GM21529 (cell line): Measurements from ENCODE around the gene SLC12A1.
"Not testable (repeated sequence)": the region's sequence is repeated elsewhere in the genome, so short reads cannot be mapped to it uniquely, and the experiment has no call there.

Experiments used
- ATAC-seq: cut with Tn5 transposase; IDR thresholded peaks from one replicate; pipeline ENCODE4 v1.9.1; 2021; ENCODE audit not compliant: unreplicated experiment

The SLC12A1 gene

GRCh38 chr15:48306639-48307038 lies 100.5 kb downstream of the SLC12A1 start:
- no peak for ATAC-seq

DNA sequence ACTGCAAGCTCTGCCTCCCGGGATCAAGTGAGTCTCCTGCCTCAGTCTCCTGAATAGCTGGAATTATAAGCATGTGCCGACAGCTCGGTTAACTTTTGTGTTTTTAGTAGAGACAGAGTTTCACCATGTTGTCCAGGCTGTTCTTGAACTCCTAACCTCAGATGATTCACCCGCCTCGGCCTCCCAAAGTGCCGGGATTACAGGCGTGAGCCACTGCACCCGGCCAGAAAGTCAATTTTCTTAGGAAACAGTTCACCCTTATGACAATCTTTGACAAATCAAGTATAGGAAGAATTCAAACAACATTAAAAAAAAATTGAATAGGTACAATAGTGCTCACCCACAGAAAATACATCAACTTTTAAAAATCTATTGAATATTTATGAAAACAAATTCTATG lies 101.5 kb downstream of the SLC12A1 start:
- no peak for ATAC-seq

- no peak for ATAC-seq
These were observed 103.6 kb downstream of the SLC12A1 start for GRCh38 chr15:48309740-48310139.

DNA sequence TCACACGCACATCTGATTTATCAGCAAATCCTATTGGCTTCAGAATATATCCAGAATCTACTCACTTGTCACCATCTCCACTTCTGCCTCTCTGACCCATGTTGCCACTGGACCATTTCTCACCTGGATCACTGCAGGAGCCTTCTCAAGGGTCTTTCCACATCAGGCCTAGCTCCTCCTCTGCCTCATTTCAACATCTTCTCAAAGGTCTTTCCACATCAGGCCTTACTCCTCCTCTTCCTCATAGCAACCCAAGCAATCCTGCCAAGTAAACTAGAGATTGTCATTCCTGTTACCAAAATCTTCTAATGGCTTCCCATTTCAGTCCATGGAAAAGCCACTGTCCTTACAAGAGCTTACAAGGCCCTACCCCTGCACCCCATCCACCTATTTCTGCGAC lies 107.1 kb downstream of the SLC12A1 start:
- ATAC-seq = no peak

DNA sequence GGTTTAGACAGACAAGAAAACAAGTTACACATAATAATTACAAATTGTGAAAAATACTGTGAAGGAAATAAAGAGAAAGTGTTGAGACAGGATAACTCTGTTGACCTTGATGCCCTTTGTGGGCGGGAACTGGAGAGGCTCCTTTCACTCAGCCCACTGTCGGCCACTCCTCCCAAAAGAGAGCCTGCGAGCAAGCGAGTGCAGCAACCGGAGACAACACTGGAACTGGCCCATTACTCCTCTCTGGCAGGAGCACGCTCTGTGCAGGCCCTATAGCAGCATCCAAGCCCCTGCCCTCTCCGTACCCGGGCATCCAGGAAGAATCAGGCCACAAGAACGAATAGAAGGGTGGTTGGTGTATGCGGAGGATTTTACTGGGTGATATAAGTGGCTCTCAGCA lies 108.9 kb downstream of the SLC12A1 start:
- no peak for ATAC-seq

- no peak for ATAC-seq
These were observed 111.1 kb downstream of the SLC12A1 start for GRCh38 chr15:48317221-48317620.

DNA sequence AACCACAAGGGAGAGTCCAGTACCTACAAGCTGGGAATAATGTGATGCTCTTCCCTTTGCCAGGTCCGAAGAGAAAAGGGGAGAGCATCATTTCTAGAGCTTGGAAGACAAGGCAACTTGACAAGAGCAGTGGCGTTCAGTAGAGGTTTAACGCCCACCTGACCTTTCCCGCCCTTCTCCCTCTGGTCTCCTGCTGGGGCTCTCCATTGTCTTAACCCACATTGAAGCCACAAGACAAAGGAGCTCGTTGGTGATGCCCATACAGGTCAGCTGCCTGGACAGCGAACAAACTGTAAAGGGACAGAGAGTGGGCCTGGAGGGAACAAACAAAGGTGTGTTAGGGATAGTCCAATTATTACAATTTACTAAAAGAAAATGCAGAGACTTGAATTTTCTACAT lies 112.0 kb downstream of the SLC12A1 start:
- ATAC-seq = no peak

DNA sequence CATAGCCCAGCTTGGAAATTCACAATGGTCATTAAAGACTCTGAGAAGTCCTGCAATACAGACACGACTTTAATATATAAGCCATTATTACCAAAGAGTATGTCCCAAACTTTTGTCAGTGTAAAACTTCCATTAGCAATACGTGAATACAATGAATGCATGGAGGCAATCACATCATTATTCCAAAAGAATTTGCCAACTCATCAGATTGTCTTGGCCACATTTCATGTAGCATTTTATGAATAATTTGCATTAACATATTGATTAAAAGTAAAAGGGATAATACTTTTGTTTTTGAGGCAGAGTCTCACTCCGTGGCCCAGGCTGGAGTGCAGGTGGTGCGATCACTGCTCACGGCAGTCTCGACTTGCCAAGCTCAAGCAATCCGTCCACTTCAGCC lies 117.2 kb downstream of the SLC12A1 start:
- ATAC-seq = no peak

- no peak for ATAC-seq
These were observed 118.8 kb downstream of the SLC12A1 start for GRCh38 chr15:48324949-48325348.

- ATAC-seq = no peak
These were observed 119.3 kb downstream of the SLC12A1 start for GRCh38 chr15:48325400-48325799.

- ATAC-seq = not testable (repeated sequence)
These were observed 120.1 kb downstream of the SLC12A1 start for GRCh38 chr15:48326180-48326579.

DNA sequence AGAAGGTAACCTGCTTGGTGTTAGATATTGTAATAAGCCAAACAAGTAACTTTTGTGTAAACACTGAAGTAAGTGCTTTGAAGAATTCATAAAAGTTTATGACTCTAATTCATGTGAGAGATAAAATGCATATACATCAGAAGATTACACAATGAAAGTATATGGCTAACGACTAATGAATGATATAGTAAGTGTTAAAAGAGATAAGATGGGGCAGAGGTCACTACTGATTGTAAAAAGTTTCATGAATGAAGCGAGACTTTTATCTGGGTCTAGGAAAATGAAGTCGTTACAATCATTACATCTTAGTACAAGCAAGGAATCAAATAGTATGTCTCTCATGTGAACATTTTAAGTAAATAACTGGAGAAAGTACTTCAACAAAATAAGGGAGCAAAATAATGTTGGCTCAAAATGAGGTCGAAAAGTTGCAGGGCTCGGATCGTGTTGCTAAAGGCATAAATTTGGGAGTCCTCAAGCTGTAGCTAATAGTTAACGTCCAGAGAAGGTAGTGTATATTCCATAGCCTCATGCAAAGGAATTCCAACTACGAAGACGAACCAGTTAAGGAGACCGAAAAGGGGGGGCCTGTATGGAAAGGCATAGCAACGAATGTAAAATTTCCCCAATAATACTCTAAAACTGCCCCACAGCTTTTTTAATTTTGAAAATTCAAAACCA lies 124.1 kb downstream of the SLC12A1 start:
- no peak for ATAC-seq

DNA sequence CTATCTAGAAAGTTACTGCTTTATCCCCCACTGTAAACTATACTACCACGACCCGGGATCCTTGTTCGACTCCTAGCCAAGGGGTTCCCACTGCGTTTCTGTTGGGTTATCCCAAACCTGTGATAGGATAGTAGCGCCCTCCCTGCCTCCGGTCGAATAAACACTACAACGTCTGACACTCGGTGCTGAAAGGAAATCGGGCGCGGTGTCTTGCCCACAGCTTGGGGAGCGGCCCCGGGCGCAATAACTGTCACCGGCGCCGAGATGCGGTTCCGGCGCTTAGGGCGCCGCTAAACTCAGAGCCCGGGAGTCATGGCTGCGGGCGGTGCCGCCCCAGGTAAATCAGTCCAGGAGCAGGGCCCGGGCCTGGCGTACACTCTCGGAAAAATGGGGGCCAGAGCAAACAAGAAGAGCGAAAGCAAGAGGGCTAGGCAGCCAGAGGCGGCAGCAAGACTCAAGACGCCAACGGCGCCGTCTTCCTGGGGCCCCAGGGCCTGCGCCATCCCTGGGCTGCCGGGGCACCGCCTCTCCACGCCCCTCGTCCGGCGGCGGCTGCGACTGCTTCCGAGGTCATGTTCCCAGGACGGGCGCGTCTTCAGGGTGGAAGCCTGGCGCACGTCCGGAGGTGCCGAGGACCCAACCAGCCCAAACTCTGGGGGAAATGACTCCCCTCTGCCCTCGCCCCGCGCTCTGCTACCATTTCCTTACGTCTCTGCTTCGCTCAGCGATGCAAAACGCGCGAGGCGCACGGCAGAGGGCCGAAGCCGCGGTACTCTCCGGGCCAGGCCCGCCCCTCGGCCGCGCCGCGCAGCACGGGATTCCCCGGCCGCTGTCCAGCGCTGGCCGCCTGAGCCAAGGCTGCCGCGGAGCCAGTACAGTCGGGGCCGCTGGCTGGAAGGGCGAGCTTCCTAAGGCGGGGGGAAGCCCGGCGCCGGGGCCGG lies 125.0 kb downstream of the SLC12A1 start, which contains the start of gene DUT:
Gene DUT, plus strand, starts transcription at position 575 of the 941 bp plus-strand sequence. Its CDS starts 87 bp downstream, at position 662.
- peak; percentile 82 for ATAC-seq

GRCh38 chr15:48331796-48332641 lies 125.9 kb downstream of the SLC12A1 start:
- ATAC-seq = peak; percentile 48

- no peak for ATAC-seq
These were observed 126.5 kb downstream of the SLC12A1 start for GRCh38 chr15:48332642-48333034.

- no peak for ATAC-seq
These were observed 127.4 kb downstream of the SLC12A1 start for GRCh38 chr15:48333540-48333939.

DNA sequence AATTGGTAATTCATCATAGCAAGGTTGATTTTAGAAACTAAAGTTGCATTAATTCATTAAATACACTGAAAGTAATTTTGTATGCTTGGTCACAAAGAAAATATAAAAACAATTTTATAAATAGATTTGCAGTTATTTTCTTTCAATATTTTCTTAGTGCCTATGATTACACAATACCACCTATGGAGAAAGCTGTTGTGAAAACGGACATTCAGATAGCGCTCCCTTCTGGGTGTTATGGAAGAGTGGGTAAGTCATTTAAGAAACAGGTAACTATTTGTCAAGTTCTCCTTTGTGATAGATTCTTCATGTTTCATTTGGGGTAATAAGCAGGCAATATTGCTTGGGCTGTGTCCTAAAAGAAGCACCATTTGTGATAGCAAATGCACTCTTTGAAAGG lies 128.2 kb downstream of the SLC12A1 start:
- ATAC-seq = no peak

GRCh38 chr15:48336940-48337339 lies 130.8 kb downstream of the SLC12A1 start:
- ATAC-seq = no peak

GRCh38 chr15:48337607-48338006 lies 131.5 kb downstream of the SLC12A1 start:
- ATAC-seq = no peak

GRCh38 chr15:48340111-48340510 lies 134.0 kb downstream of the SLC12A1 start:
- no peak for ATAC-seq

DNA sequence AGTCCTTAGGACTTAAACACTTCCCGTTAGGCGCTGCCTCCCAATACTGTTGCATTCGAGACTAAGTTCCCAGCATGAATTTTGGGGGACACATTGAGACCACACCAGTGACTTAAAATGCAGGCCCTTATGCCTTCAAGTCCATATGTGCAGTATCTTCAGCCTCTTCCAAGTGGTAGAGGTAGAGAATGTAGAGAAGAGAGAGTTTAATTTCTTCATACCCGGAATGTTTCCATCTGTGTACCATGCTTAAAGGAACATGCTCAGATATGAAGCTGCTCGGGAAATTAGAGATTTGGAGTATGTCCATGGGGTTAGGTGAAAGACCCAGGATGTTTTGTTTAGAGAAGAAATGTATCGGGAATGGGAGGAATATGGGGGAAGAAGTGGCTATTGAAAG lies 137.8 kb downstream of the SLC12A1 start:
- no peak for ATAC-seq
